Mesenchymal stem cell (in vitro differentiated cells and primary cell): ENCODE results near the gene INSC. TPM values are rescaled to one million over a fixed set of nuclear protein-coding genes. Genes with fewer than 3 reads are reported as not detected.
"Not testable (repeated sequence)": the region's sequence is repeated elsewhere in the genome, so short reads cannot be mapped to it uniquely, and the experiment has no call there.

ENCODE experiments used
- DNase-seq: peaks from one replicate; pipeline ENCODE4 v3.0.0-alpha.2; 2013
- H2AFZ ChIP-seq: one replicate; pipeline ENCODE4 v1.6.1; 2013; ENCODE audit warnings: low read depth, mild to moderate bottlenecking, control low read depth, inconsistent platforms, low read length, moderate library complexity
- H2AK5ac ChIP-seq: 2 replicates; pipeline ENCODE4 v1.6.1; 2013; ENCODE audit warnings: low read length, moderate library complexity, mild to moderate bottlenecking, inconsistent platforms; ENCODE audit not compliant: severe bottlenecking
- H2BK120ac ChIP-seq: one replicate; pipeline ENCODE4 v1.6.1; 2013; ENCODE audit warnings: low read depth, mild to moderate bottlenecking, inconsistent platforms, low read length, moderate library complexity
- H2BK12ac ChIP-seq, 2 experiments: one replicate each; pipeline ENCODE4 v1.6.1; 2013; ENCODE audit warnings: inconsistent platforms in 2 of 2, low read length in 2 of 2, mild to moderate bottlenecking in 2 of 2, moderate library complexity in 2 of 2, control low read depth in 1 of 2
- H2BK15ac ChIP-seq: one replicate; pipeline ENCODE4 v1.6.1; 2013; ENCODE audit warnings: mild to moderate bottlenecking, low read depth, inconsistent platforms; ENCODE audit not compliant: poor library complexity, severe bottlenecking
- H2BK5ac ChIP-seq: 2 replicates; pipeline ENCODE4 v1.6.1; 2013; ENCODE audit warnings: low read depth, mild to moderate bottlenecking, low read length, control low read depth, inconsistent platforms; ENCODE audit not compliant: poor library complexity, severe bottlenecking
- H3K14ac ChIP-seq, 2 experiments: one replicate each; pipeline ENCODE4 v1.6.1; 2013; ENCODE audit warnings: inconsistent platforms in 2 of 2, low read length in 2 of 2, control low read depth in 1 of 2, mild to moderate bottlenecking in 1 of 2, moderate library complexity in 1 of 2
- H3K18ac ChIP-seq, 2 experiments: one replicate each; pipeline ENCODE4 v1.6.1; 2013; ENCODE audit warnings: inconsistent platforms in 2 of 2, low read length in 2 of 2, control low read depth in 1 of 2, low read depth in 1 of 2, mild to moderate bottlenecking in 1 of 2
- H3K23ac ChIP-seq, 2 experiments: one replicate each; pipeline ENCODE4 v1.6.1; 2013; ENCODE audit warnings: inconsistent platforms in 2 of 2, low read length in 2 of 2, mild to moderate bottlenecking in 2 of 2, moderate library complexity in 2 of 2, control low read depth in 1 of 2
- H3K27ac ChIP-seq: 2 replicates; pipeline ENCODE4 v1.5.1; 2013; ENCODE audit warnings: mild to moderate bottlenecking, moderate library complexity, low read length, control low read depth, inconsistent platforms; ENCODE audit not compliant: poor library complexity, severe bottlenecking
- H3K27me3 ChIP-seq, 2 experiments: 2 replicates each; pipeline versions ENCODE4 v1.6.1 to v1.7.0; 2013; ENCODE audit warnings: low read length in 2 of 2, mild to moderate bottlenecking in 2 of 2, moderate library complexity in 2 of 2, control low read depth in 1 of 2, inconsistent platforms in 1 of 2; ENCODE audit not compliant: control insufficient read depth in 1 of 2, insufficient read depth in 1 of 2
- H3K36me3 ChIP-seq, 2 experiments: 2 replicates each; pipeline versions ENCODE4 v1.6.1 to v1.7.0; 2013; ENCODE audit warnings: low read length in 2 of 2, control low read depth in 1 of 2, inconsistent platforms in 1 of 2, low read depth in 1 of 2, mild to moderate bottlenecking in 1 of 2; ENCODE audit not compliant: insufficient read depth in 2 of 2, control insufficient read depth in 1 of 2
- H3K4ac ChIP-seq, 2 experiments: one replicate each; pipeline ENCODE4 v1.6.1; 2013; ENCODE audit warnings: inconsistent platforms in 2 of 2, low read length in 2 of 2, mild to moderate bottlenecking in 2 of 2, moderate library complexity in 2 of 2, control low read depth in 1 of 2, low read depth in 1 of 2
- H3K4me1 ChIP-seq: 2 replicates; pipeline ENCODE4 v1.6.1; 2013; ENCODE audit warnings: low read depth, low read length, control low read depth; ENCODE audit not compliant: control insufficient read depth, insufficient read depth
- H3K4me2 ChIP-seq: 2 replicates; pipeline ENCODE4 v1.6.1; 2013; ENCODE audit warnings: low read length, mild to moderate bottlenecking, inconsistent platforms; ENCODE audit not compliant: poor library complexity, severe bottlenecking
- H3K4me3 ChIP-seq, 2 experiments: 2 replicates each; pipeline versions ENCODE4 v1.5.1 to v1.7.0; 2013; ENCODE audit warnings: low read length in 2 of 2, mild to moderate bottlenecking in 2 of 2, control low read depth in 1 of 2, low read depth in 1 of 2; ENCODE audit not compliant: insufficient read depth in 1 of 2
- H3K79me1 ChIP-seq: replicated peaks from 2 replicates; pipeline ENCODE4 v1.6.1; 2013; ENCODE audit warnings: mild to moderate bottlenecking, control low read depth, low read length, inconsistent platforms; ENCODE audit not compliant: poor library complexity, severe bottlenecking
- H3K9ac ChIP-seq: 2 replicates; pipeline ENCODE4 v1.7.0; 2013; ENCODE audit warnings: mild to moderate bottlenecking, low read length, moderate library complexity
- H3K9me3 ChIP-seq: 2 replicates; pipeline ENCODE4 v1.7.0; 2013; ENCODE audit warnings: mild to moderate bottlenecking, low read length; ENCODE audit not compliant: control insufficient read depth
- H4K8ac ChIP-seq: one replicate; pipeline ENCODE4 v1.6.1; 2013; ENCODE audit warnings: inconsistent platforms, mild to moderate bottlenecking, low read length, moderate library complexity
- H4K91ac ChIP-seq: one replicate; pipeline ENCODE4 v1.6.1; 2013; ENCODE audit warnings: mild to moderate bottlenecking, low read length, inconsistent platforms
- WGBS: methylation state at CpG from one replicate; pipeline ENCODE4 v1.1.7; 2013; ENCODE audit warnings: mixed read lengths; 5-methylcytosine and 5-hydroxymethylcytosine counted together
- polyA plus RNA-seq, 2 experiments: library from polyadenylated mRNA; stranded (reverse); fragments of 200-250 nt; gene quantifications; one replicate each; pipeline ENCODE4 v1.2.3, GENCODE V29; 2013

INSC gene
- polyA plus RNA-seq (2013, experiment 1 of 2): 18.2 TPM
- polyA plus RNA-seq (2013, experiment 2 of 2): 18.3 TPM

- Histone ChIP-seq H3K27me3 (peaks cover 6 to 28% of the 10 kb centered on the region in 2 experiments), H3K4me2 (peak within 1 kb of the TSS; percentile 81), H2AK5ac (no peak within 1 kb of the TSS), H3K9ac (no peak within 1 kb of the TSS), H3K27ac (no peak within 1 kb of the TSS), H3K18ac (peak within 1 kb of the TSS; percentile 85 to 97), H4K8ac (peak within 1 kb of the TSS; percentile 87), H2BK12ac (peak within 1 kb of the TSS; percentile 59 to 84), H2AFZ (peak within 1 kb of the TSS; percentile 73), H4K91ac (peak within 1 kb of the TSS; percentile 94), H3K4me1 (peaks cover 10% of the 10 kb centered on the region), H3K79me1 (no peaks in the 10 kb centered on the region), H3K23ac (peak within 1 kb of the TSS in 1 of 2 experiments; percentile 63), H3K4ac (peak within 1 kb of the TSS; percentile 38 to 59), H3K14ac (peak within 1 kb of the TSS in 1 of 2 experiments; percentile 95), H2BK15ac (peak within 1 kb of the TSS; percentile 84), H2BK5ac (no peak within 1 kb of the TSS), H3K4me3 (peak within 1 kb of the TSS; percentile 55 to 60), H3K9me3 (no peaks in the 10 kb centered on the region), H3K36me3 (no peaks in the 10 kb centered on the region), H2BK120ac (peak within 1 kb of the TSS; percentile 64)
- peak; percentile 68 for DNase-seq
- 14% methylated on average over 29 of the region's 50 CpGs for WGBS
These were observed at the start of gene INSC for GRCh38 chr11:15114501-15115475. INSC (plus strand) TSS chr11:15114923; CDS start chr11:15149175, 34,252 bp downstream.

DNA sequence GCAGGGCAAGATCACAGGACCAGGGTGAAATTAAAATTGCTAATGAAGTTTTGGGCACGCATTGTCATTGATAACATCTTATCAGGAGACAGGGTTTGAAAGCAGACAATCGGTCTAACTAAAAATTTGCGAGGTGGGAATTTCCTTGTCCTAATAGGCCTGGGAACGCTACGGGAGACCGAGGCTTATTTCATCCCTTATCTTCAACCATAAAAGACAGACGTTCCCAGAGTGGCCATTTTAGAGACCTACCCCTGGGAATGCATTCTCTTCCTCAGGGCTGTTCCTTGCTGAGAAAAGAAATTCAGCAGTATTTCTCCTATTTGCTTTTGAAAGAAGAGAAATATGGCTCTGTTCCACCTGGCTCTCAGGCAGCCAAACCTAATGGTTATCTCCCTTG is 45.0 kb upstream of the INSC start:
- not testable (repeated sequence) for H3K9me3 ChIP-seq, H3K4me3 ChIP-seq, H4K8ac ChIP-seq, DNase-seq, H3K18ac ChIP-seq, H3K4me2 ChIP-seq, H2AK5ac ChIP-seq, H2BK120ac ChIP-seq, H3K9ac ChIP-seq, H3K4ac ChIP-seq, H3K36me3 ChIP-seq, H2BK12ac ChIP-seq, H3K23ac ChIP-seq, H4K91ac ChIP-seq, H3K27ac ChIP-seq, H3K79me1 ChIP-seq, H2BK15ac ChIP-seq, H3K4me1 ChIP-seq, H2BK5ac ChIP-seq, H3K14ac ChIP-seq, H2AFZ ChIP-seq
- WGBS: 94% methylated on average over 6 of the region's 7 CpGs
- peaks cover 0 to 31% of the 10 kb centered on the region in 2 experiments for H3K27me3 ChIP-seq

GRCh38 chr11:15071556-15072255 is 43.0 kb upstream of the INSC start:
- peaks cover 2% of the 10 kb centered on the region for H3K4me1 ChIP-seq
- H3K14ac ChIP-seq: no peak overlapping the region
- H3K9ac ChIP-seq: no peak overlapping the region
- H2BK5ac ChIP-seq: no peak overlapping the region
- no peak overlapping the region for H3K4me2 ChIP-seq
- H3K36me3 ChIP-seq: no peaks in the 10 kb centered on the region
- no peak overlapping the region for H3K4me3 ChIP-seq
- H2AK5ac ChIP-seq: no peak overlapping the region
- peaks cover 6% of the 10 kb centered on the region for H3K9me3 ChIP-seq
- H4K8ac ChIP-seq: no peak overlapping the region
- H3K27me3 ChIP-seq: peaks cover 11 to 50% of the 10 kb centered on the region in 2 experiments
- H2BK12ac ChIP-seq: no peak overlapping the region
- WGBS: 91% methylated on average over 31 of the region's 32 CpGs
- H3K4ac ChIP-seq: no peak overlapping the region
- no peaks in the 10 kb centered on the region for H3K79me1 ChIP-seq
- no peak overlapping the region for H3K27ac ChIP-seq
- H4K91ac ChIP-seq: no peak overlapping the region
- H3K18ac ChIP-seq: no peak overlapping the region
- no peak overlapping the region for H3K23ac ChIP-seq
- no peak for DNase-seq
- H2BK120ac ChIP-seq: no peak overlapping the region
- H2BK15ac ChIP-seq: no peak overlapping the region
- no peak overlapping the region for H2AFZ ChIP-seq
